ENCODE results near the gene TUBAL3. TPM values are rescaled to one million over a fixed set of nuclear protein-coding genes. Genes with fewer than 3 reads are reported as not detected.

The TUBAL3 gene
- total and polyA plus RNA-seq, 4 donors: 0.06 to 0.12 (median 0.06) TPM; not detected in 1

GRCh38 chr10:5396556-5397300 is 7.9 kb downstream of the TUBAL3 start:
- no peak for ATAC-seq (ENCODE audit: insufficient read depth, low FRiP score)
- WGBS, 2 donors: 90 to 91% methylated on average over 12 of the region's 12 CpGs

DNA sequence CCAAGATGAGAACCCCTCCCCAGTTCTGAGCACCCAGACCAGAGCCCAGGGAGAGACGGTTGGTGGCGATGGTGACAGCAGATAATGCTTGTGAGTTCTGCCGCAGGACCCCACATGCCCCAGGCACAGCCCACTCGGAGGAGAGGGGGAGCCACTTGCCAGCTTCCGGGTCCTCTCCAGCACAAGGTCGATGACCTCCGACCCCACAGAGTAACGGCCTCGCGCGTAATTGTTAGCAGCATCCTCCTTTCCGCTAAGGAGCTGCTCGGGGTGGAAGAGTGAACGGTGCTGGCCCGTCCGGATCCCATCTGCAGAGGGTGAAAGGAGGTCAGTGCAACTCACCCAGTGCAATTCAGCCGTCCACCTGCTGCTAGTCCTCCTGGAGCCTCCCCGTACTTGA is 9.5 kb downstream of the TUBAL3 start:
- ATAC-seq (ENCODE audit: insufficient read depth, low FRiP score): no peak

More at GRCh38 chr10:5396556-5397300, 7.9 kb downstream of the TUBAL3 start:
- H3K27me3 ChIP-seq (ENCODE audit: control insufficient read depth in 3 of 3, insufficient read depth in 3 of 3, low read length in 2 of 3): no peaks in the 10 kb centered on the region
- no peak overlapping the region for H3K9ac ChIP-seq (ENCODE audit: insufficient read depth in 1 of 2, low read length in 2 of 2)
- no peak overlapping the region for H3K27ac ChIP-seq (ENCODE audit: low read depth in 1 of 2, low read length in 1 of 2)
- no peak overlapping the region for H3K4me3 ChIP-seq
- no peaks in the 10 kb centered on the region for H3K36me3 ChIP-seq (ENCODE audit: control insufficient read depth in 4 of 4, insufficient read depth in 4 of 4, low read length in 4 of 4)
- H3K9me3 ChIP-seq (ENCODE audit: control insufficient read depth in 4 of 4, insufficient read depth in 3 of 4, low read length in 3 of 4): peaks cover 0 to 4% (median under 1%) of the 10 kb centered on the region in 4 donors
- DNase-seq: no peak
- no peak for TF ChIP-seq CTCF (IDR thresholded peaks at IDR 0.05; ENCODE audit: control extremely low read depth, extremely low read depth)
- no peaks in the 10 kb centered on the region for H3K4me1 ChIP-seq (ENCODE audit: control insufficient read depth in 5 of 5, insufficient read depth in 5 of 5, low read length in 5 of 5)

GRCh38 chr10:5393529-5393928 is 11.1 kb downstream of the TUBAL3 start:
- 93 to 96% methylated on average over 14 of the region's 14 CpGs for WGBS, 2 donors
- Histone ChIP-seq H3K4me1 (ENCODE audit: control insufficient read depth in 5 of 5, insufficient read depth in 5 of 5, low read length in 5 of 5) (no peaks in the 10 kb centered on the region), H3K4me3 (no peak overlapping the region), H3K9me3 (ENCODE audit: control insufficient read depth in 4 of 4, insufficient read depth in 3 of 4, low read length in 3 of 4) (peaks cover 0 to 15% (median 6%) of the 10 kb centered on the region in 4 donors), H3K27me3 (ENCODE audit: control insufficient read depth in 3 of 3, insufficient read depth in 3 of 3, low read length in 2 of 3) (no peaks in the 10 kb centered on the region), H3K27ac (ENCODE audit: low read depth in 1 of 2, low read length in 1 of 2) (no peak overlapping the region), H3K9ac (ENCODE audit: insufficient read depth in 1 of 2, low read length in 2 of 2) (no peak overlapping the region), H3K36me3 (ENCODE audit: control insufficient read depth in 4 of 4, insufficient read depth in 4 of 4, low read length in 4 of 4) (no peaks in the 10 kb centered on the region)
- no peak for DNase-seq
- TF ChIP-seq CTCF (IDR thresholded peaks at IDR 0.05; ENCODE audit: control extremely low read depth, extremely low read depth): no peak
- ATAC-seq (ENCODE audit: insufficient read depth, low FRiP score): no peak

More for the DNA sequence above, 9.5 kb downstream of the TUBAL3 start:
- no peak overlapping the region for H3K4me3 ChIP-seq
- H3K27ac ChIP-seq (ENCODE audit: low read depth in 1 of 2, low read length in 1 of 2): no peak overlapping the region
- TF ChIP-seq CTCF (IDR thresholded peaks at IDR 0.05; ENCODE audit: control extremely low read depth, extremely low read depth): no peak
- peaks cover 0 to 15% (median 6%) of the 10 kb centered on the region in 4 donors for H3K9me3 ChIP-seq (ENCODE audit: control insufficient read depth in 4 of 4, insufficient read depth in 3 of 4, low read length in 3 of 4)
- no peaks in the 10 kb centered on the region for H3K36me3 ChIP-seq (ENCODE audit: control insufficient read depth in 4 of 4, insufficient read depth in 4 of 4, low read length in 4 of 4)
- H3K9ac ChIP-seq (ENCODE audit: insufficient read depth in 1 of 2, low read length in 2 of 2): no peak overlapping the region
- no peak for DNase-seq
- no peaks in the 10 kb centered on the region for H3K4me1 ChIP-seq (ENCODE audit: control insufficient read depth in 5 of 5, insufficient read depth in 5 of 5, low read length in 5 of 5)
- no peaks in the 10 kb centered on the region for H3K27me3 ChIP-seq (ENCODE audit: control insufficient read depth in 3 of 3, insufficient read depth in 3 of 3, low read length in 2 of 3)
- WGBS, 2 donors: 91 to 93% methylated on average over 18 of the region's 18 CpGs
